Keratinocyte (primary cell): ENCODE results near the gene PGAP3. TPM values are rescaled to one million over a fixed set of nuclear protein-coding genes. Genes with fewer than 3 reads are reported as not detected.

Experiments used
- DNase-seq: peaks from one replicate; pipeline ENCODE4 v3.0.0-alpha.2; 2011; ENCODE audit warnings: low read depth, missing footprints, low spot score
- FAIRE-seq: peaks from 2 replicates; lab custom pipeline; 2011; peaks lifted over from hg19 to GRCh38; lab: Jason Lieb, UNC
- H2AFZ ChIP-seq: 2 replicates; pipeline ENCODE4 v1.6.0; 2012; ENCODE audit warnings: low read length, control low read depth, inconsistent platforms; ENCODE audit not compliant: control insufficient read depth
- H3K27ac ChIP-seq: 2 replicates; pipeline ENCODE4 v1.5.1; 2011; ENCODE audit warnings: low read length; ENCODE audit not compliant: control insufficient read depth, insufficient read depth
- H3K27me3 ChIP-seq: 3 replicates; pipeline ENCODE4 v1.6.0; 2011; ENCODE audit warnings: low read length; ENCODE audit not compliant: control insufficient read depth, insufficient read depth; ENCODE audit errors: extremely low read depth
- H3K36me3 ChIP-seq, 2 experiments: 2 replicates in 1 of 2; 3 replicates in 1 of 2; pipeline ENCODE4 v1.5.1; 2011; ENCODE audit warnings: low read length in 2 of 2, mild to moderate bottlenecking in 1 of 2; ENCODE audit not compliant: control insufficient read depth in 2 of 2, insufficient read depth in 2 of 2; ENCODE audit errors: extremely low read depth in 1 of 2
- H3K4me1 ChIP-seq: 3 replicates; pipeline ENCODE4 v1.5.1; 2011; ENCODE audit warnings: low read length; ENCODE audit not compliant: control insufficient read depth, insufficient read depth; ENCODE audit errors: extremely low read depth
- H3K4me2 ChIP-seq: 3 replicates; pipeline ENCODE4 v1.6.0; 2011; ENCODE audit warnings: low read depth, low read length; ENCODE audit not compliant: control insufficient read depth, insufficient read depth; ENCODE audit errors: extremely low read depth
- H3K4me3 ChIP-seq, 3 experiments: fragments of 200-600 bp in 1 of 3; sonication (generic) in 1 of 3; 2 replicates in 2 of 3; 3 replicates in 1 of 3; pipeline ENCODE4 v1.5.1; 2011 to 2016; ENCODE audit warnings: low read length in 3 of 3, mild to moderate bottlenecking in 3 of 3, control low read depth in 2 of 3, inconsistent platforms in 1 of 3, low read depth in 1 of 3, mixed read lengths in 1 of 3, mixed run types in 1 of 3, moderate library complexity in 1 of 3; ENCODE audit not compliant: control insufficient read depth in 2 of 3, insufficient read depth in 2 of 3; ENCODE audit errors: extremely low read depth in 1 of 3
- H3K79me2 ChIP-seq: 2 replicates; pipeline ENCODE4 v1.6.0; 2012; ENCODE audit warnings: low read length; ENCODE audit not compliant: control insufficient read depth, insufficient read depth
- H3K9ac ChIP-seq: 3 replicates; pipeline ENCODE4 v1.6.0; 2011; ENCODE audit warnings: low read length; ENCODE audit not compliant: control insufficient read depth, insufficient read depth; ENCODE audit errors: extremely low read depth
- H3K9me1 ChIP-seq: 3 replicates; pipeline ENCODE4 v1.6.0; 2011; ENCODE audit warnings: low read length; ENCODE audit not compliant: control insufficient read depth, insufficient read depth; ENCODE audit errors: extremely low read depth
- H3K9me3 ChIP-seq: 2 replicates; pipeline ENCODE4 v1.5.1; 2012; ENCODE audit warnings: low read depth, low read length; ENCODE audit not compliant: control insufficient read depth
- H4K20me1 ChIP-seq: 3 replicates; pipeline ENCODE4 v1.6.0; 2011; ENCODE audit warnings: low read length; ENCODE audit not compliant: control insufficient read depth, insufficient read depth; ENCODE audit errors: extremely low read depth
- EZH2 ChIP-seq: IDR thresholded peaks from one replicate; pipeline ENCODE4 v1.6.1; 2012; ENCODE audit warnings: inconsistent platforms, mild to moderate bottlenecking, low read length, moderate library complexity
- dilution Hi-C: fragments of 300-500 bp; cut with MboI; formaldehyde crosslinking; loops from one replicate; pipeline ENCODE4 v1.7.0; 2020; ENCODE audit warnings: low sequenced_read_pairs; ENCODE audit not compliant: extremely low pct_ligation_motif_present
- polyA plus RNA-seq, 5 experiments: library from polyadenylated mRNA; depleted of rRNA in 3 of 5; stranded (reverse) in 3 of 5; stranded (forward) in 1 of 5; unstranded in 1 of 5; fragments of >200 nt; gene quantifications; 1 replicate in 1 of 5; 2 replicates in 3 of 5; 3 replicates in 1 of 5; pipeline versions ENCODE4 v1.2.1 to v1.2.3, GENCODE V29; 2011 to 2012; ENCODE audit warnings: missing spikeins in 2 of 5, low read depth in 1 of 5, low replicate concordance in 1 of 5
- TF ChIP-seq, protein P1 (sequence below), 3 experiments: IDR thresholded peaks in 1 of 3; conservative IDR thresholded peaks in 1 of 3; optimal IDR thresholded peaks in 1 of 3; 2 replicates in 2 of 3; 3 replicates in 1 of 3; pipeline versions ENCODE3 to v1.5.1; 2011; ENCODE audit warnings: low read length in 3 of 3, mild to moderate bottlenecking in 3 of 3, moderate library complexity in 2 of 3, control low read depth in 1 of 3, inconsistent platforms in 1 of 3; ENCODE audit not compliant: insufficient read depth in 2 of 3; ENCODE audit errors: extremely low read depth in 1 of 3

Gene PGAP3
- polyA plus RNA-seq, 1 donor (not counting 4 experiments of a cell fraction or from before 2014, with no cell fraction given): 5.6 TPM

- H3K4me3 ChIP-seq: no peak overlapping the region
- H4K20me1 ChIP-seq: no peaks in the 10 kb centered on the region
- FAIRE-seq: no peak
- dilution Hi-C loops: no loop called here
- H3K27me3 ChIP-seq: no peaks in the 10 kb centered on the region
- DNase-seq: no peak
- H3K27ac ChIP-seq: no peak overlapping the region
- H3K4me2 ChIP-seq: no peak overlapping the region
- no peaks in the 10 kb centered on the region for H3K9me3 ChIP-seq
- TF ChIP-seq EZH2: no peak
- TF ChIP-seq, protein P1, sequence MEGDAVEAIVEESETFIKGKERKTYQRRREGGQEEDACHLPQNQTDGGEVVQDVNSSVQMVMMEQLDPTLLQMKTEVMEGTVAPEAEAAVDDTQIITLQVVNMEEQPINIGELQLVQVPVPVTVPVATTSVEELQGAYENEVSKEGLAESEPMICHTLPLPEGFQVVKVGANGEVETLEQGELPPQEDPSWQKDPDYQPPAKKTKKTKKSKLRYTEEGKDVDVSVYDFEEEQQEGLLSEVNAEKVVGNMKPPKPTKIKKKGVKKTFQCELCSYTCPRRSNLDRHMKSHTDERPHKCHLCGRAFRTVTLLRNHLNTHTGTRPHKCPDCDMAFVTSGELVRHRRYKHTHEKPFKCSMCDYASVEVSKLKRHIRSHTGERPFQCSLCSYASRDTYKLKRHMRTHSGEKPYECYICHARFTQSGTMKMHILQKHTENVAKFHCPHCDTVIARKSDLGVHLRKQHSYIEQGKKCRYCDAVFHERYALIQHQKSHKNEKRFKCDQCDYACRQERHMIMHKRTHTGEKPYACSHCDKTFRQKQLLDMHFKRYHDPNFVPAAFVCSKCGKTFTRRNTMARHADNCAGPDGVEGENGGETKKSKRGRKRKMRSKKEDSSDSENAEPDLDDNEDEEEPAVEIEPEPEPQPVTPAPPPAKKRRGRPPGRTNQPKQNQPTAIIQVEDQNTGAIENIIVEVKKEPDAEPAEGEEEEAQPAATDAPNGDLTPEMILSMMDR (optimal IDR thresholded peaks at IDR 0.05 in 1 of 3, IDR thresholded peaks at IDR 0.05 in 1 of 3, conservative IDR thresholded peaks at IDR 0.05 in 1 of 3; ENCODE audit: extremely low read depth in 1 of 3, insufficient read depth in 2 of 3, low read length in 3 of 3): no peak
- H3K9ac ChIP-seq: no peak overlapping the region
- H3K79me2 ChIP-seq: peaks cover 13% of the 10 kb centered on the region
- no peak overlapping the region for H2AFZ ChIP-seq
- H3K9me1 ChIP-seq: no peaks in the 10 kb centered on the region
- peaks cover 0 to 2% of the 10 kb centered on the region in 2 experiments for H3K36me3 ChIP-seq
- peaks cover 14% of the 10 kb centered on the region for H3K4me1 ChIP-seq
Observed at GRCh38 chr17:39697961-39698360, 10.1 kb upstream of the PGAP3 start.

DNA sequence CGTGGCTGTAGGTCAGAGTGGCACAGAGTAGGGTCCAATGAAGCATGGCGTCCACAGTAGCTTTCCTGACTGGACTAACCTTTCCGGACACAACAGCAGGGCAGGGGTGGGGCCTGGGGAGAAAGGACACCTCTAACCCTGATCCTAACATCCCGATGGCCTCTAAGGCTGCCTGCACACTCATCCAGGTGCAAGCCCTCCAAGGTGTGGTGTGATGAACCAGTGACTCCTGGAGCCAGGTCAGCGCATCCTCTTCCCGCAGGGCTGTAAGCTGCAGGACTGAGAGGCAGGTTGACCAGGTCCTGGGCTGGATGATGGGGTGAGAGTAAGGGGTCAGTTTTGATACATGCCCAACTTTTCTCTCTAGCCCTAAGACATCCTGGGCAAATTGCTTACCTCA lies 8.9 kb upstream of the PGAP3 start:
- no peaks in the 10 kb centered on the region for H3K27me3 ChIP-seq
- no peak overlapping the region for H3K4me3 ChIP-seq
- no peaks in the 10 kb centered on the region for H3K9me3 ChIP-seq
- H3K27ac ChIP-seq: no peak overlapping the region
- no peak for TF ChIP-seq EZH2
- TF ChIP-seq, protein P1 (optimal IDR thresholded peaks at IDR 0.05 in 1 of 3, IDR thresholded peaks at IDR 0.05 in 1 of 3, conservative IDR thresholded peaks at IDR 0.05 in 1 of 3; ENCODE audit: extremely low read depth in 1 of 3, insufficient read depth in 2 of 3, low read length in 3 of 3): no peak
- H3K4me2 ChIP-seq: no peak overlapping the region
- no peak overlapping the region for H2AFZ ChIP-seq
- peaks cover 8% of the 10 kb centered on the region for H3K79me2 ChIP-seq
- dilution Hi-C loops: no loop called here
- FAIRE-seq: no peak
- peaks cover 0 to 2% of the 10 kb centered on the region in 2 experiments for H3K36me3 ChIP-seq
- H3K4me1 ChIP-seq: peaks cover 14% of the 10 kb centered on the region
- no peak overlapping the region for H3K9ac ChIP-seq
- no peaks in the 10 kb centered on the region for H4K20me1 ChIP-seq
- H3K9me1 ChIP-seq: no peaks in the 10 kb centered on the region
- DNase-seq: no peak
